Spleen (tissue), 7 donors: Measurements from ENCODE around the gene KCNC4.

Experiments used
- CTCF ChIP-seq, 11 experiments: fragments of 200-600 bp in 7 of 11; fragments of 450-650 bp in 4 of 11; sonication (generic) in 4 of 11; IDR thresholded peaks in 8 of 11; conservative IDR thresholded peaks in 3 of 11; 1 replicate in 7 of 11; 2 replicates in 4 of 11; pipeline versions ENCODE4 v1.4.0 to v1.8.0; 2016 to 2021; ENCODE audit warnings: antibody characterized with exemption in 11 of 11, inconsistent platforms in 4 of 11, mild to moderate bottlenecking in 1 of 11
- POLR2A ChIP-seq, 3 donors: fragments of 450-650 bp; IDR thresholded peaks; one replicate each; pipeline ENCODE4 v1.5.1; 2017; ENCODE audit warnings: antibody characterized with exemption in 3 of 3, mild to moderate bottlenecking in 1 of 3
- donor health status: DM: no; HTN: no; CAD: no; lungs with moderate emphysema.
- donor health status: DM: no; HTN: no; CAD: no.
- donor health status: DM: no; HTN: no; CAD: no.

DNA sequence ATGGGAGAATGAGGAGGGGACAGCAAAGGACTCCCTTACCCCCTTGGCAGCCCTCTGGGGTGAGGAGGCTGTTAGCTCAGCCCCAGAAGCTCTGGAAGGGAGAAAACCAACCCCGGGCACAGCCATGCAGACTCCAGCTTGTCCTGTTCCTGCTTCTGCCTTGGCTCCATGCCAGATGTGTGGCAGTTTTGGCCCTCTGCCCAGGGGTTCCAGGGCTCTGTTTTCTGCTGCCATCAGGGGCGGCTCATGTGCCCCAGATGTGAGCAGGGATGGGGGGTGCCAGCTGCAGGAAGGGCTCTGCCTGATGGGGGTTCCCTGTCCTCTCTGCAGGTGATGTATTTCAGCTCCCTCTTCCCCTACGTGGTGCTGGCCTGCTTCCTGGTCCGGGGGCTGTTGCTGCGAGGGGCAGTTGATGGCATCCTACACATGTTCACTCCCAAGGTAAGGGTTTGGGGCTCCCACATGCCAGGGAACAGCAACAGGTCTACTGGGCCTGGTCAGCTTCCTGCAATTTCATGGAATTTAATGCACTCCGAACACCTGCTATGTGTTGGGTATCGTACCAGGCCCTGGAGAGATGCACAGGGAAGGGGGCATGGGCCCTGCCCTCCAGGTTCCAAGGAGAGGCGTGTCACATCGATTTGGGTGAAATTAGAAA is 33.7 kb upstream of the KCNC4 start:
- no peak for TF ChIP-seq CTCF (IDR thresholded peaks at IDR 0.05 in 8 of 11, conservative IDR thresholded peaks at IDR 0.05 in 3 of 11)
- TF ChIP-seq POLR2A (IDR thresholded peaks at IDR 0.05) = no peak
